HG02610 (cell line): ENCODE results near the gene SIPA1.
"Not testable (repeated sequence)": the region's sequence is repeated elsewhere in the genome, so short reads cannot be mapped to it uniquely, and the experiment has no call there.

Experiments
- ATAC-seq: cut with Tn5 transposase; IDR thresholded peaks from one replicate; pipeline ENCODE4 v1.9.1; 2021; ENCODE audit warnings: mild to moderate bottlenecking, moderate library complexity; ENCODE audit not compliant: unreplicated experiment

Gene SIPA1

DNA sequence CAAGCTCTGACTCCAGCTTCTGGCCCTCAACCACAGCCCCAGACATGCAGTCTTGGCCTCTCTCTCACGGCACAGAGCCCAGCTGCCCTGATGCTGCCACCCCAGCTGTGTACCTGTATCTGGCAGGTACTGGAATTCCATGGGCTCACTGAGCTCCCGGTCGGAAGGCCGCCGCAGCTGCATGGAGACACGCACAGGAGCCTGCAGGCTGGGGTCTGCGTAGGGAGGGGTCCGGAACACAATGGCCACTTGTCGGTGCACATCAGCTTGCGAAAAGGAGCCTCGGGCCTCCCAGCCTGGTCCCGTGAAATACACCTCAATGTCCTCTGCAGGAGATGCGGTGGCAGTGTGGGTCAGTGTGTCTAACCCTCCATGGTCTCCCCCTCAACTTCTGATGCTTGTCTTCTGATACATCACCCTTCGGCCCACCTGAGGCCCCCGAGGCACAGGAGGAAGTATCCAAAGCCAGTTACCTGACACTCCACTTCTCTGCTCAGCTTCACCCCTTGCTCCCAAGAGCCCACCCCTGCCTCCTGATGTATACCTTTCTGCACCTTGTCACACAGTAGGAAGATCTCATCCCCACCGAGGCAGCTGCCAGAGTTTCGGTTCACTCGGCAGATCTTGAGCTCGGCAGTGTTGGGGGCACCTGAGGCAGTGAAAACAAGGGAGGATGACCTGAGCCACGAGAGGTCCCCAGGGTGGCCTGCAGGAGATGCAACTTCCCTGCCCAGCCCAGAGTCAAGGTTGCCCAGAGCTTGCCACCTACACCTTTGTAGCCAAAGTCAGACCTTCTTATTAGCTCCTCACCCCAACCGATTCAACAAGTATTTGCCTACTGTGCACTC, 20.5 kb downstream of the SIPA1 start:
- no peak for ATAC-seq

- no peak for ATAC-seq
These were observed 22.1 kb downstream of the SIPA1 start for GRCh38 chr11:65660038-65660437.

GRCh38 chr11:65660908-65661307, 23.0 kb downstream of the SIPA1 start:
- ATAC-seq, result not testable (repeated sequence)

DNA sequence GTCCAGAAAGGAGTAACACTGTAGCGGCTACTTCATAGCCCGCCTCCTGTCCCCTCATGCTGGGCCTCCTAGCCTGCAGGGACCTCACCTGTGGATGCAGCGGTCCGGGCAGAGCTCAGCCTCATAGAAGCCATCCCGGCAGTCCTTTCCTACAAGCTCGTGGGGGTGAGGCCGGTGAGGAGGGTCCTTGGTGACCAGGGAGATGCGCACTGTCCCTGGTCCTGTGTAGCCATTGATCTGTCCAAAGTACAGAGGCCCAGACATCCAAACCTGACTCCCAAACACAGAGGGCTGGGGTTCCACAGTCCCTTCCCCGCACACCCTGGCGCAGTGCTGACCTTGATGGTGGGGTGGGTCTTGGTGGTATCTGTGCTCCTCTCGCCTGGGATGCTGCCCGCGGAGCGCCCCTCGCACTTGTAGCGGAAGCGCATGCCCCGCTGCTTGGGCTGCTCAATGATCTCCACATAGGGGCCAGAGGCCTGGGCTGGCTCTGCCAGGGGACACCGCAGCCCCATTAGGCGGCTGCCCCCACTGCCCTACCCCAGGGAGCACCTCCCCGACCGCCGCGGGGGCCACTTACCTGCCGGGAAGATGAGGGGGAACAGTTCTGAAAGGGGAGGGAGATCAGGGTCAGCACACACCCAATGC, 23.8 kb downstream of the SIPA1 start:
- no peak for ATAC-seq

- peak; percentile 16 for ATAC-seq
These were observed 24.4 kb downstream of the SIPA1 start for GRCh38 chr11:65662247-65662798.

GRCh38 chr11:65662799-65663638, 25.1 kb downstream of the SIPA1 start, which contains the start of gene RELA:
TSS of gene RELA (minus strand) at chr11:65662916. CDS start at chr11:65662832, 84 bp downstream.
- ATAC-seq, result peak; percentile 77

DNA sequence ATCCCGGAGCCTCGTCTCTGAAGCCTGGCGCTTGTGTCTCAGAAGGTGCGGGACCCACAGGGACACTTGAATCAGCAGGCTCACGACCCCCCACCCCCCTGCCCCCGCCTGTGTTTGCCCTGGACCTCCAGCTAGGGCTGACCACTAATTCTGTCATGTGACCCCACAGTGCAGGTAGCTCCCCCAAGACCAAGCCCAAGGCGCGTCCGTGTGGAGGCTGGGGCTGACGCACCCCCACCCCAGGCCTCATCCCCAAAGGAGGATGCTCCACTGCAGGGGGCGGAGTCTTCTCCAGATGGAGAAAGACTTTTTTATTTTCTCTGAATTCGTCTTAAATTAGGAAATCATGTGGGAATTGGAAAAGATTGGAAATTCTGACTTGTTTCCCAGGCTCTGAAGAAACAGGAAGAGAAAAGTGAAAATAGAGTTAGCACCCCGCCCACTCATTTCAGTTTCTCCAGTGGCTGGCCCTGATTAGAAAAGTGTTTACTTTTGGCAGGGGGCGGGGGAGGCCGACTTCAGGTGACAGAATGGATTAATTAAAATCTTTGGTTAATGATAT, 25.8 kb downstream of the SIPA1 start:
- peak; percentile 24 for ATAC-seq

- ATAC-seq, result no peak
These were observed 34.4 kb downstream of the SIPA1 start for GRCh38 chr11:65672180-65672860.

- ATAC-seq, result no peak
These were observed 35.1 kb downstream of the SIPA1 start for GRCh38 chr11:65672982-65673381.

DNA sequence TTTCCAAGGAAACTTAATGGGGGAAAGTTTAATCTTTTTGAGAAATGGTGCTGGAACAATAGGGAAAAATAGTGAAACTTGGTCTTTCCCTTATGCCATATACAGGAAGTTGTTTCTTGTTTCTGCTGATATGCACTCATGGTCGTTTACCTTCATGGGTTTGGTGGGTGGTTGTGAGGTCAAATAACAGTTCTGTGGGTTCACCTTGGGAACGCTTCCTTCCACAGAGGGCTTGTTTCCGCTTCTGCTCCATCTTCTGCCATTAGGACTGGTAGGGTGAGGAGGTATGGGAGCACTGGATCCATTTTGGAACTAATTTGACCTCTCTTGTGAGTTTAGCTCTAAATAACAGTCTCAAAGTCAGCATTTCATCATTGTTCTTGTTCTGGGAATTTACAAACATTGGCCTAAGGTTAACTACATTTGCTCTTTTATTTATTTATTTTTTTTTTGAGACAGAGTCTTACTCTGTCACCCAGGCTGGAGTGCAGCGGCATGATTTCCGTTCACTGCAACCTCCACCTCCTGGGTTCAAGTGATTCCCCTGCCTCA, 42.4 kb downstream of the SIPA1 start:
- ATAC-seq, result no peak

DNA sequence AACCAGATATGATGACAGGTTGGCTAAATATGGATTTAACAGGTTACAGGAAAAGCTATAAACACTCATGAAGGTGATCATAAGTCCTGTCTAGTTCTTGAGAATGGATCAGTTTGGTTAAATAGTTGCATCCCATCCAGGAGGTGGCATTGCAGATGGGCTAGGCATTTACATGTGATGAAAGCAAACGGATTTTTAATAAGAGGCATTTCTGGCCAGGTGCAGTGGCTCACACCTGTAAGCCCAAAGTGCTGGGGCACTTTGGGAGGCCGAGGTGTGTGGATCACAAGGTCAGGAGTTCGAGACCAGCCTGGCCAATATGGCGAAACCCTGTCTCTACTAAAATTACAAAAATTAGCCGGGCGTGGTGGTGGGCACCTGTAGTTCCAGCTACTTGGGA, 45.6 kb downstream of the SIPA1 start:
- not testable (repeated sequence) for ATAC-seq

DNA sequence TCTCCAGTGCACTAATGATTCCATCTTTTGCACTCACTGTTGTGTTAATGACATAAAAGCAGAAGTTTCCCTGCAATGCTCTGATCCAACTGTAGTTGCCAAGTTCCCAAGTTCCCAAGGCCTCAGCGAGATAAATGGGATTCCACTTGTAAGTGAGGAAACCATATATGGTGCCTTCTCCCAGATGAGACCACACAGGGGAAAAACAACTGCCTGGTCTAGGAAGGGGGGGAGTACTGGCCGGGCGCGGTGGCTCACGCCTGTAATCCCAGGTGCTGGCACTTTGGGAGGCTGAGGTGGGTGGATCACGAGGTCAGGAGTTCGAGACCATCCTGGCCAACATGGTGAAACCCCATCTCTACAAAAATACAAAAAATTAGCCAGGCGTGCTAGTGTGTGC, 48.1 kb downstream of the SIPA1 start:
- ATAC-seq, result no peak

- ATAC-seq, result not testable (repeated sequence)
These were observed 53.9 kb downstream of the SIPA1 start for GRCh38 chr11:65691847-65692246.

DNA sequence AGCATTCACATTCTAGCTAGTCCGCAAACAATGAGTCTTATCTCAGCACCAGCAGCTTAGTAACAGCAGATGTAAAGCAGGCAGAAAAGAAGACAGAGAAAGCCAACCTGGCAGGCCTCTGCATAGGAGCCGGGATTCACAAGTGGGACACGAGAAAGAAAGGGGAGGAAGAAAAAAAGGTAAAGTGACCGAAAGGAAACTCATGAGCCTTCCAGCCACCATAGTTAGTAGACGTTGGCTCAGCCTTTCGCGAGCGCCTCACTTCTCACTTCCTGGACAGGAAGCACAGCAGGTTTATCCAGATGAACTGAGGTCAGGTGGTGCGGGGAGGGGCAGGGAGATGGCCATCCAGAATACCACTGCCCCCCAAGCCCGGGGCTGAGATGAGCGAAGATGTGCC, 54.5 kb downstream of the SIPA1 start:
- no peak for ATAC-seq

DNA sequence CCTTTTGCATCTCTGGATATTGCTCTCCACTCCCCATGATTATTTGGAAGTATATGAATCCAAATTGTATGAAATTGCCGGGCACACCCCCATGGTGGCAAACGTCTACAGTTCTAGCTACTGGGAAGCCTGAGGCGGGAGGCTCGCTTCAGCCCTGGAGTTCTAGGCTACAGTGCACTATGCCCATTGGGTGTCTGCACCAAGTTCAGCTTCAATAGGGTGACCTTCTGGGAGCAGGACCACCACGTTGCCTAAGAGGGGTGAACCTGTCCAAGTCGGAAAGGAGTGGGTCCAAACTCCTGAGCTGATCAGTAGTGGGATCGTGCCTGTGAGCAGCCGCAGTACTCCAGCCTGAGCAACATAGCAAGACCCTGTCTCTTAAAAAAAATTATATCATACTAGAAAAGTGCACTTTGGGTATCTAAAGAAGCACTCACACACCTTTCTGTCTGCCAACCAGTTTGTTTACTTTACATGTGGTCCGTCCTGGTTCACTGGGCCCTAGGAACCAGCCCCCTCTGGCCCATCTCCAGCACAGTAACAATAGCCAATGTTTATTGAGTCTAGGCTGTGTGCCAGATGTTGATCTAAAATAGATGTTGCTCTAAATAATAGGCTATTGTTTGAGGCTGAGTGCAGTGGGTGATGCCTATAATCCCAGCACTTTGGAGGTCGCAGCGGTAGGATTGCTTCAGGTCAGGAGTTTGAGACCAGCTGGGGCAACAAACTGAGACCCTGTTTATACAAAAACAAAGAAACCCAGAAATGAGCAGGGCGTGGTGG, 57.7 kb downstream of the SIPA1 start:
- no peak for ATAC-seq

- no peak for ATAC-seq
These were observed 59.1 kb downstream of the SIPA1 start for GRCh38 chr11:65696802-65697552.

GRCh38 chr11:65698205-65698604, 60.3 kb downstream of the SIPA1 start:
- ATAC-seq, result no peak

DNA sequence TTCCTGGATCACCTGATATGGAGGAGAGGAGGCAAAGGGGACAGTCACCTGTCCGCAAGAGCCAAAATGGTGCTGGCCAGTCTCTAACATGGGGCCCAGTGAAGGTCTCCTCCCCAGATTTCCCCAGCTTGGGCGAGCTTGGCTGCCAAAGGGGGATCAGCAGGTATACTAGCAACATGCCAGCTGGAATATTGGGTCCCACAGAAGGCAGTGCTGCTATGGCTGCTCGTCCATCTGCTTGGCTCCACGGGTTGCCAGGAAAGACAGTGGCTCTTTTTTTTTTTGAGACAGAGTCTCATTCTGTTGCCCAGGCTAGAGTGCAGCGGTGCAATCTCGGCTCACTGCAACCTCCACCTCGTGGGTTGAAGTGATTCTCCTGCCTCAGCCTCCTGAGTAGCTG, 61.4 kb downstream of the SIPA1 start:
- no peak for ATAC-seq
